Effector memory CD8-positive, alpha-beta T cell (primary cell): ENCODE data around the gene RSBN1L.
"Not testable (repeated sequence)": the region's sequence is repeated elsewhere in the genome, so short reads cannot be mapped to it uniquely, and the experiment has no call there.

Experiments used
- ATAC-seq: fragments of 150-1000 bp; cut with Tn5 transposase; replicated peaks from 2 replicates; pipeline ENCODE4 v1.10.0; 2021; ENCODE audit warnings: mild to moderate bottlenecking, moderate library complexity
- DNase-seq, 3 experiments: peaks; one replicate each; pipeline ENCODE4 v3.0.0; 2021
- H3K27ac Mint-ChIP-seq, 2 donors: one replicate each; pipeline ENCODE4 v1.8.0; 2022; ENCODE audit warnings: mild to moderate bottlenecking in 2 of 2, mixed read lengths in 2 of 2, moderate library complexity in 2 of 2
- H3K27me3 Mint-ChIP-seq, 2 donors: one replicate each; pipeline ENCODE4 v1.8.0; 2022; ENCODE audit warnings: mixed read lengths in 2 of 2
- H3K36me3 Mint-ChIP-seq: one replicate; pipeline ENCODE4 v1.8.0; 2022; ENCODE audit warnings: mild to moderate bottlenecking, moderate library complexity, mixed read lengths; ENCODE audit not compliant: insufficient read depth
- H3K4me1 Mint-ChIP-seq, 2 donors: one replicate each; pipeline ENCODE4 v1.8.0; 2022; ENCODE audit warnings: low read depth in 2 of 2, mixed read lengths in 2 of 2
- H3K4me3 Mint-ChIP-seq, 2 donors: one replicate each; pipeline ENCODE4 v1.8.0; 2022; ENCODE audit warnings: mild to moderate bottlenecking in 2 of 2, mixed read lengths in 2 of 2, moderate library complexity in 2 of 2
- H3K9me3 Mint-ChIP-seq, 2 donors: one replicate each; pipeline ENCODE4 v1.8.0; 2022; ENCODE audit warnings: mixed read lengths in 2 of 2

Gene RSBN1L

DNA sequence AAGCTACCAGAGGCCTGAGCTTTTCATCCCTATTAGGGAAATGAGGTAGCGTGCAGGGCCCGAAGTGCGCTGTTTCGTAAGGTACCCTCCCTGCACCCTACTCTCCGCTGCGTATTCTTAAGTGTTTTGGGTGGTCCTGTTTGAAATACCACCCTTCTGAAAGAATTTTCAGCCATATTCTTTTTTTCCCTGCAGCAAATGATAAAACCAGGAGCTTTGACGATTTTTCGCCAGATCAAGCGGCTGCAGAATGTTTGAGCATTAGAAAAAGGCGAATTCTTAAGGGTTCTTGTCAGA lies 1.2 kb downstream of the RSBN1L start:
- Mint-ChIP-seq H3K27me3 (no peaks in the 10 kb centered on the region), H3K9me3 (no peaks in the 10 kb centered on the region), H3K4me1 (peaks cover 32 to 35% of the 10 kb centered on the region in 2 donors), H3K4me3 (peak overlapping the region; percentile 94 to 99), H3K27ac (peak overlapping the region; percentile 91 to 96), H3K36me3 (peaks cover 18% of the 10 kb centered on the region)
- no peak for ATAC-seq
- DNase-seq = no peak

DNA sequence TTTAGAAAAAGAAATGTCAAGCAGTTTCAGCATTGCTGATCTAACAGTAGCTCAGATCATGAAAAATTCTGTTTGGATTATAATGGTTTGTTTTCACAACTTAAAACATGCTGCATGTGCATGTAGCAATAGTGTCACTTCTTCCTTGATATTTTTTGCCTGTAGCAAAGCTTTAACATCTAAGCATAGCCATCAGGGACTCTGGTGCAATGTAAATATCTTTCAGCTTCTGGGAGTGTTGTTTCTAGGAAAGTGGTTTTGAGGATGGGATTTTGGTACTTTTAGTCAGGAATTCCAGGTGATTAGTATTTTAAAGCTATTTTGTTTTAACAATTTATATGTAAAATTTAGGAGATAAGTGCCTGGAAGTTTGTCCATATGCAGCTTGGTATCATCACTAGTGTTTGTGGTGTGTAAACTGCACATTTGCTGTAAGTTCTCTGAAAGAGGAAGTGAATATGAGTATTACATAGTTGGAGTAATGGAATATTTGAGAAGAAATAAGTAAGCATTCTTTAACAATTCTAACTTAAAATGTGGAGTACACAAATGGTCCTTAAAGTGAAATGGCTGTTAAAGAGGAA lies 1.9 kb downstream of the RSBN1L start:
- Mint-ChIP-seq H3K27ac (peak overlapping the region in 1 of 2 donors; percentile 91), H3K4me1 (peaks cover 37 to 38% of the 10 kb centered on the region in 2 donors)

DNA sequence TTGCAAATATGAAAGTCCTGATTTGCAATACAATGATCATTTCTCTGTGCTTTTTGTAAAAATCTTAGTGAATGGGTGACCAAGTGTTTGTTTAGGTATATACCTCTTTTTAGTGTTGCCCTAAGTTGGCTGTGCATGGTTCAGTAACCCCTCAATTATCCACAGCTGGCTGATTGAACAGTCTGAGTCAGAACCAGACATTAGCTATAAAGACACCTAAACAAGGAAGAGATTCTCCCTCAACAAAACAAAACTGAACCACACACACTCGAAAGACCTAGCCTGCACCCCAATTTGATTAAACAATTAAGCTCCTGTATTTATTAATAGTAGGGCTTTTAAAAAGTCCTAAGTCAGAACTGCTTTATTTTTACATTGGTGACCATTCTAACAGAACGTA lies 2.8 kb downstream of the RSBN1L start:
- H3K4me1 Mint-ChIP-seq = peaks cover 35 to 42% of the 10 kb centered on the region in 2 donors
- peaks cover 18% of the 10 kb centered on the region for H3K36me3 Mint-ChIP-seq
- DNase-seq (no peak), ATAC-seq (no peak)
- H3K27me3 Mint-ChIP-seq = no peaks in the 10 kb centered on the region
- H3K4me3 Mint-ChIP-seq = peak overlapping the region; percentile 94 to 99
- peak overlapping the region in 1 of 2 donors; percentile 4 for H3K27ac Mint-ChIP-seq
- no peaks in the 10 kb centered on the region for H3K9me3 Mint-ChIP-seq

More for the DNA sequence above, 1.9 kb downstream of the RSBN1L start:
- DNase-seq = no peak
- no peak for ATAC-seq
- Mint-ChIP-seq H3K9me3 (no peaks in the 10 kb centered on the region), H3K36me3 (peaks cover 18% of the 10 kb centered on the region), H3K27me3 (no peaks in the 10 kb centered on the region), H3K4me3 (peak overlapping the region; percentile 94 to 99)

DNA sequence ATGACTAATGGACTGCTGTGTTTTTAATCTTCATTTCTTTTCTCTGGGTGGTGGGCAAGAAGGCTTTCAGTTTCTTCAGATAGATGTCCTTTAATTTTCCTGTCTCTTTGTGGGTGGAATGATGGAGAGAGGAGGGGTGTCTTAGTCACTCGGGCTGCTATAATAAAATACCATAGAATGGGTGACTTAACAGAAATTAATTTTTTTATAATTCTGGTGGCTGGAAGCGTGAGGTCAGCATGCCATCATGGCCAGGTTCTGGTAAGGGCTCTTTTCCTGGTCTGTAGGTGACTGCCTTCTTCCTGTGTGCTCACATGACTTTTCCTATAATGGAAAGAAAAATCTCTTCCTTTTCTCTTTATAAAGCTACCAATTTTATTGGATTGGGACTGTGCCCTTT lies 6.3 kb downstream of the RSBN1L start:
- no peak for ATAC-seq
- H3K4me3 Mint-ChIP-seq = peak overlapping the region; percentile 29 to 33
- peaks cover 33 to 47% of the 10 kb centered on the region in 2 donors for H3K4me1 Mint-ChIP-seq

DNA sequence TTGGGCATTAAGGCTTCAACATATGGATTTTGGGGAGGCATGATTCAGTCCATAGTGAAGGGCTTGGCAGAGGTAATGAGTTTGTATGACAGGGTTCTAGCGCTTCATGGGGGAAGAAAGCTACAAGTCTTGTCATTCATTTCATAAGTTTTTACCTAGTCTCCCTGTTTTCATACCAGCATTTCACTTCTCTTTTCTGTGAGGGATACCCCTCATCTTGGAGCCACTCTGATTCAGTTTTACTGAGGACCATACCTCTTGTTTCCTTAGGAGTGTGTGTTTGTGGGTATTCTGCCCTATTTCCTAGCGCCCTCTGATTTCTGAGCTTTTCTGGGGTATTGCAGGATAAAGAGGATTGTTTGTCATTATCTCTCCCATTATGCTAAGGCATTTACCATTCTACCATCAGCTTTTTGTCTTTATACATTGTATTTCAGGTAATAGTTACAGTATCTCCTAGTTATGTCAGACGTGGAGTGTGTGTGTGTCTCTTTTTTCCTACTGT lies 6.8 kb downstream of the RSBN1L start:
- H3K27ac Mint-ChIP-seq = peak overlapping the region in 1 of 2 donors; percentile 42

More for the DNA sequence above, 6.3 kb downstream of the RSBN1L start:
- Mint-ChIP-seq H3K27me3 (no peaks in the 10 kb centered on the region), H3K27ac (peak overlapping the region; percentile 8 to 42), H3K9me3 (no peaks in the 10 kb centered on the region), H3K36me3 (peaks cover 26% of the 10 kb centered on the region)
- no peak for DNase-seq

DNA sequence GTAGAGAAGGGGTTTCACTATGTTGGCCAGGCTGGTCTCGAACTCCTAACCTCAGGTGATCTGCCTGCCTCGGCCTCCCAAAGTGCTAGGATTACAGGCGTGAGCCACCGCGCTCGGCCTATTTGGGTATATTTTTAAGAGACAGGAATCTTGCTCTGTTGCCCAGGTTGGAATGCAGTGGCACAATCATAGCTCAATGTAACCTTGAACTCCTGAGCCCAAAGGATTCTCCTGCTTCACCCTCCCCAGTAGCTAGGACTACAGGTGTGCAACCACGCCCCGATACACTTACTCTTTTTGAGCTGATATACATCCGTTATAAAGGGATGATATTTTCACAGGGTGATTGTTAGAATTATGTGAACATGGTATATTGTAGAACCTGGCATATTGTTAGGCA lies 7.4 kb downstream of the RSBN1L start:
- H3K9me3 Mint-ChIP-seq, ATAC-seq, H3K27ac Mint-ChIP-seq, H3K27me3 Mint-ChIP-seq, DNase-seq: not testable (repeated sequence)
- H3K4me1 Mint-ChIP-seq = peaks cover 39 to 49% of the 10 kb centered on the region in 2 donors
- peaks cover 29% of the 10 kb centered on the region for H3K36me3 Mint-ChIP-seq
- peak overlapping the region; percentile 29 to 33 for H3K4me3 Mint-ChIP-seq

More for the DNA sequence above, 6.8 kb downstream of the RSBN1L start:
- peaks cover 27% of the 10 kb centered on the region for H3K36me3 Mint-ChIP-seq
- DNase-seq (no peak), ATAC-seq (no peak)
- no peaks in the 10 kb centered on the region for H3K9me3 Mint-ChIP-seq
- H3K4me1 Mint-ChIP-seq = peaks cover 35 to 48% of the 10 kb centered on the region in 2 donors
- peak overlapping the region; percentile 29 to 33 for H3K4me3 Mint-ChIP-seq
- no peaks in the 10 kb centered on the region for H3K27me3 Mint-ChIP-seq

DNA sequence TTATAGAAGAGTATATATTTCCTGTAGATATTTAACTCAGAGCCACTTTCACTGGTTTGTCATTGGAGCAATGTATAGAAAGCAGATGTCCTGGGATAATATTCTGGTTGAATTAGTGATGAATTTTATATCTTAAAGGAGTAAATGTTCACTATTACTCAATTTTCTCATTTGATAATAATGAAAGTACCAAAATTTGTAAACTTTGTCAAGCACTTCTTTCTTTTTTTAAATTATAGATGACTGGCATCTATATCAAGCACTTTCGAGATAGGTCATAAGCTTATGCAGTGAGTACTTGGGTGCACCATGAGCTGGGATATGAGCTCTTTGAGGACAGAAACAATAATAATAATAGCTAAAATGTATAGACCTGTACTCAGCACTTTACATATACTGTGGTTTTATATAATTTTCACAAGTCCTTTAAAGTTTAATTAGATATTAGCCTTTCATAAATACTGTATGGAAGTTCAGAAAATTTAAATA lies 11.3 kb downstream of the RSBN1L start:
- peak overlapping the region in 1 of 2 donors; percentile 60 for H3K27ac Mint-ChIP-seq
- DNase-seq (no peak), ATAC-seq (no peak)
- no peaks in the 10 kb centered on the region for H3K9me3 Mint-ChIP-seq
- peaks cover 30% of the 10 kb centered on the region for H3K36me3 Mint-ChIP-seq
- H3K4me1 Mint-ChIP-seq = peaks cover 30 to 57% of the 10 kb centered on the region in 2 donors
- H3K4me3 Mint-ChIP-seq = no peak overlapping the region
- H3K27me3 Mint-ChIP-seq = no peaks in the 10 kb centered on the region

DNA sequence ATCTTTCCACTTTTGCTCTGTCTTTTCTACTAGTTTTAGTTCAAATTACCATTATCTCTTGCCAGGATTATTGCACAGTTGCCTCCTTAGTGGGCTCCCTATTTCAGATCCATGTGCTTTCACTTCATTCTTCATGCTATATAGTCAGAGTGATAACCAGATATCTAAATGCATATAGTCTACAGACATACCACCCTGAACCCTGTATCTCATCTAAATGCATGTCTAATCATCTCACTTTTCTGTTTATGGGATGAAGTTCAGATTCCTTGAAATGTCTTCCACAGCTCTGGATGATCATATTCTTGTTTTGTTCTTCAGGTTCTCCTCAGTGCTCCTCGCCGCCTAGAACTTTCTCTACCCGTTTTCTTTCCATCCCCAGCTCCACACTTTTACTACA lies 13.8 kb downstream of the RSBN1L start:
- H3K4me1 Mint-ChIP-seq = peaks cover 26 to 64% of the 10 kb centered on the region in 2 donors
- H3K9me3 Mint-ChIP-seq = no peaks in the 10 kb centered on the region
- DNase-seq (no peak), ATAC-seq (no peak)
- H3K27ac Mint-ChIP-seq = peak overlapping the region in 1 of 2 donors; percentile 67
- no peaks in the 10 kb centered on the region for H3K27me3 Mint-ChIP-seq
- no peak overlapping the region for H3K4me3 Mint-ChIP-seq
- H3K36me3 Mint-ChIP-seq = peaks cover 31% of the 10 kb centered on the region

DNA sequence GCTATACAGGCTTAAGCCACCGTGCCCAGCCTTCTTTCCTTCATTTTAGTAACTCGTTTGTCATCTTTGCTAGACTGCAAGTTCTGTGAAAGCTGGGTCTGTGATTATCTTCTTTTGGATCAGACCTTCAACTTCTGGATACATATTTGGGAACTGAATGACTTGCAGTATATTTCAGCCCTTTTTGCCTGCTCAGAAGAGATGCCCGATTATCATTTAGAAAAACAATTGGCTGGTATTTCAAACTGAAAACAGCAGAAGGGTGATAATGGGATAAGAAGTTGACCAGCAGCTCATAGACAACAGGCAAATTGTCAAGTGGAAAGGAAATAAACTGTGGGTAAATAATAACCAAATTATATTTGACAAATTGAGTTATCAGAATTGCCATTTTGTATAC lies 14.6 kb downstream of the RSBN1L start:
- Mint-ChIP-seq H3K27me3 (no peaks in the 10 kb centered on the region), H3K4me3 (no peak overlapping the region), H3K4me1 (peaks cover 26 to 68% of the 10 kb centered on the region in 2 donors), H3K9me3 (no peaks in the 10 kb centered on the region), H3K27ac (no peak overlapping the region), H3K36me3 (peaks cover 24% of the 10 kb centered on the region)
- ATAC-seq = no peak
- no peak for DNase-seq

DNA sequence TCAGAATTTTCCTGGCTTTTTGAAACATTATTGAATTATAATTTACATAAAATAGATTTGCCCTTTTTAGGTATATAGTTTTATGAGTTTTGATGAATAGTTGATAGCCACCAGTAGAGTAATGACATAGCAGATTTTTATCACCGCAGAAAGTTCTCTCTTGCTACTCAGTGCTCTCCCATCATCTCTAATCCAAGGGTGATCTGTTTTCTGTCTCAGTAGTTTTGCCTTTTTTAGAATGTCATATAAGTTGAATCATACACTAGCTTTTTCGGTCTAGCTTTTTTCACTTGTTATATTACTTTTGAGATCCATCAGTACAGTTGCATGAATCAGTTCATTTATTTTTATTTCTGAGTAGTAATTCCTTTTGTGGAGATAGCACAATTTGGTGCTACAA lies 17.9 kb downstream of the RSBN1L start:
- ATAC-seq = no peak
- Mint-ChIP-seq H3K4me3 (no peak overlapping the region), H3K9me3 (no peaks in the 10 kb centered on the region), H3K36me3 (peaks cover 22% of the 10 kb centered on the region), H3K4me1 (peaks cover 32 to 74% of the 10 kb centered on the region in 2 donors), H3K27me3 (no peaks in the 10 kb centered on the region), H3K27ac (peak overlapping the region; percentile 59 to 83)
- no peak for DNase-seq

DNA sequence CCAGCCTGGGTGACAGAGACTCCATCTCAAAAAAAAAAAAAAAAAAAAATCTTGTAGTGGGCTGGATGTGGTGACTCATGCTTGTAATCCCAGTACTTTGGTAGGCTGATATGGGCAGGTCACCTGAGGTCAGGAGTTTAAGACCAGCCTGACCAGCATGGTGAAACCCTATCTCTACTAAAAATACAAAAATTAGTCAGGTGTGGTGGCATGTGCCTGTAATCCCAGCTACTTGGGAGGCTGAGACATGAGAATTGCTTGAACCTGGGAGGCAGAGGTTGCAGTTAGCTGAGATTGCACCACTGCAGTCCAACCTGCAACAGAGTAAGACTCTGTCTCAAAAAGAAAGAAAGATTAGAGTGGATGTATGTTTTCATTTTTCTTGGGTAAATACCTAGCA lies 18.7 kb downstream of the RSBN1L start:
- not testable (repeated sequence) for H3K9me3 Mint-ChIP-seq, DNase-seq, H3K27me3 Mint-ChIP-seq, ATAC-seq
- H3K27ac Mint-ChIP-seq = peak overlapping the region; percentile 59 to 83
- H3K4me3 Mint-ChIP-seq = peak overlapping the region in 1 of 2 donors; percentile 15
- H3K4me1 Mint-ChIP-seq = peaks cover 32 to 70% of the 10 kb centered on the region in 2 donors
- peaks cover 22% of the 10 kb centered on the region for H3K36me3 Mint-ChIP-seq

DNA sequence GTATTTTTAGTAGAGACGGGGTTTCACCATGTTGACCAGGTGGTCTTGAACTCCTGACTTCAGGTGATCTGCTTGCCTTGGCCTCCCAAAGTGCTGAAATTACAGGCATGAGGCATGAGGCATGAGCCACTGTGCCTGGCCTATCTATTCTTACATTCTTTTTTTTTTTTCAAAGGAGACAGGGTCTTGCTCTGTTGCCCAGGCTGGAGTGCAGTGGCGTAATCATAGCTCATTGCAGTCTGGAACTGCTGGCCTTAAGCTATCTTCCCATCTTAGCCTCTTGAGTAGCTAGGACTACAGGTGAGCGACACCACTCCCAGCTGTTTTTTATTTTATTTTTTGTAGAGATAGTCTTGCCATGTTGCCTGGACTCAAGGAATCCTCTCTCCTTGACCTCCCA lies 20.5 kb downstream of the RSBN1L start:
- H3K4me3 Mint-ChIP-seq = no peak overlapping the region
- DNase-seq = no peak
- no peak overlapping the region for H3K27ac Mint-ChIP-seq
- H3K36me3 Mint-ChIP-seq = peaks cover 14% of the 10 kb centered on the region
- peaks cover 22 to 61% of the 10 kb centered on the region in 2 donors for H3K4me1 Mint-ChIP-seq
- no peaks in the 10 kb centered on the region for H3K9me3 Mint-ChIP-seq
- no peak for ATAC-seq
- no peaks in the 10 kb centered on the region for H3K27me3 Mint-ChIP-seq

DNA sequence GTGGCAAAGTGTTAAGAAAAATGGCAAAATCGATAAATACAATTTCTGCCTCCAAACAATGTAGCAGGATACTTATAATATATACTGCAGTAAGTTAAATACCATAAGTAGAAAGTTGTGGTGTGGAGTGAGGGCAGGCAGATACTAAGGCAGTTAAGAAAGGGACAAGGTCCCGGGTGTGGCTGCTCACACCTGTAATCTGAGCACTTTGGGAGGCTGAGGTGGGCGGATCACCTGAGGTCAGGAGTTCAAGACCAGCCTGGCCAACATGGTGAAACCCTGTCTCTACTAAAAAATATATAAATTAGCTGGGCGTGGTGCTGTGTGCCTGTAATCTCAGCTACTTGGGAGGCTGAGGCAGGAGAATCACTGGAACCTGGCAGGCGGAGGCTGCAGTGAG lies 21.3 kb downstream of the RSBN1L start:
- not testable (repeated sequence) for DNase-seq, H3K9me3 Mint-ChIP-seq, H3K27me3 Mint-ChIP-seq, H3K36me3 Mint-ChIP-seq, ATAC-seq
- Mint-ChIP-seq H3K4me1 (peaks cover 22 to 57% of the 10 kb centered on the region in 2 donors), H3K4me3 (peak overlapping the region in 1 of 2 donors; percentile 0), H3K27ac (peak overlapping the region; percentile 10 to 23)

DNA sequence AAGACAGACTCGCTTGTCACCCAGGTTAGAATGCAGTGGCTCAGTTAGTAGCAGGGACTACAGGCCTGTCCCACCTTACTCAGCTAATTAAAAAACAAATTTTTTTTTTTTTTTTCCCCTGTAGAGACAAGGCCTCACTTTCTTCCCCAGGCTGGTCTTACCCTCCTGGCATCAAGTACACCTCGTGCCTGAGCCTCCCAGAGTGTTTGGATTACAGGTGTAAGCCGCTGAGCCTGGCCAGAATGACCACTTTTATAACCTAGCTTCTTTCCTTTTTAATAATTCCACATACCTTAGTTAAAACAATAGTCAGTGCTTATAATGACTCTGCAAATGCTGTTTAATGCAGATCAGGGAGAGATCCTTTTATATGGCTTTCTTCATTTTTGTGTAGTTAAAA lies 31.3 kb downstream of the RSBN1L start:
- peaks cover 8% of the 10 kb centered on the region for H3K36me3 Mint-ChIP-seq
- no peak for ATAC-seq
- H3K4me1 Mint-ChIP-seq = peaks cover 36 to 51% of the 10 kb centered on the region in 2 donors
- peak overlapping the region; percentile 24 to 88 for H3K27ac Mint-ChIP-seq
- H3K9me3 Mint-ChIP-seq = no peaks in the 10 kb centered on the region
- no peak for DNase-seq
- H3K4me3 Mint-ChIP-seq = peak overlapping the region; percentile 24 to 66
- H3K27me3 Mint-ChIP-seq = no peaks in the 10 kb centered on the region
